GM21515 (cell line): Measurements from ENCODE around the gene CBLN3.

Source experiments
- ATAC-seq: cut with Tn5 transposase; IDR thresholded peaks from one replicate; pipeline ENCODE4 v1.9.1; 2021; ENCODE audit not compliant: unreplicated experiment

CBLN3 gene

DNA sequence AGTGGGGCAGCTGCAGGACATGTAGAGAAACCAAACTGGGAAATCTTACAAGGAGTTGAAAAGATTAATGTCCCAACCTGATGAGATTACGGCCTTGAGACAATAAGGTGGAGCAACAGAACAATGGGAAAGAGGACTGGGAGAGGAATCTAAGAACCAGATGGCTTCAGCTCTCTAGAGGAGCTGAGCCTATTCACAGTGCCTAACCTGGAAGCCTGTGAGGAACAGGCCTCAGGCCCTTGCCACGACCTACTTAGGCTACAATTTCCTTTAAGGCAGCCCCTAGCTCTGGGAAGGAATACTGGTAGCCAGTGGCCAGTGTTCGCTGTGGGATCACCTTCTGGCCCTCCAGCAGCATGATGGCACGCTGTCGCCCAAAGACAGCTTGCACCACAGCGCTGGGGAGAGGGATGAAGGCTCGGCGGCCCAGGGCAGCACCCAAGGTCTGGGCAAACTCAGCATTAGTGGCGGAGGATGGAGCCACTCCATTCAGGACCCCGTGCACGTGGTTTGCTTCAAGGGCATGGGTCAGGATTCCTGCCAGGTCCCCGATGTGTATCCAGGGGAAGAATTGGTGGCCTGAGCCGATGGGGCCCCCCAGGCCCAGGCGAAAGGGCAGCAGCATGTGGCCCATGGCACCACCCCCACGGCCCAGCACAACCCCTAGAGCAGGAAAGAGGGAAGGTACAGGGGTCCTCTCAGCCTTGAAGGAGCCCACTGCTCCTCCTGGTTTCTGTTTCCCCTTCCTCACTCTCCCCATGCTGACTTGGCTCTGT is 10.6 kb upstream of the CBLN3 start:
- ATAC-seq: no peak

DNA sequence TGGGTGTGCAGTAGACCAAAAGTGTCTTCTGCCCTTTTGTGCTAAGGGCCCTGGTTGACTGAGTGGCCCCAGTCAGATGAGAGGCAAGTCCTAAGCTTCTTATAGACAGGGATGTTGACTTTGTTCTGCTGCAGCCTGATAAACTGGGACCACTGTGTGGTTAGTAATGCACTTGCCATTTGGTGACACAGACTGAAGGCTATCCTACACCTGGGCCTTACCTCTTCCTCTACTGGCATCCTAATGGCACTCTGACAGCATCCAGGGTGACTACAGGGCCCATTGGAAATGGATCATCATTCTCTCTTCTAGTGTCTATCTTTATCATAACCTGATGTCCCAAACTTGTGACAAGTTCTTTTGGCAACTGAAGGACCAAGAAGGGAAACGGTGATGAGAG is 9.8 kb upstream of the CBLN3 start:
- no peak for ATAC-seq

DNA sequence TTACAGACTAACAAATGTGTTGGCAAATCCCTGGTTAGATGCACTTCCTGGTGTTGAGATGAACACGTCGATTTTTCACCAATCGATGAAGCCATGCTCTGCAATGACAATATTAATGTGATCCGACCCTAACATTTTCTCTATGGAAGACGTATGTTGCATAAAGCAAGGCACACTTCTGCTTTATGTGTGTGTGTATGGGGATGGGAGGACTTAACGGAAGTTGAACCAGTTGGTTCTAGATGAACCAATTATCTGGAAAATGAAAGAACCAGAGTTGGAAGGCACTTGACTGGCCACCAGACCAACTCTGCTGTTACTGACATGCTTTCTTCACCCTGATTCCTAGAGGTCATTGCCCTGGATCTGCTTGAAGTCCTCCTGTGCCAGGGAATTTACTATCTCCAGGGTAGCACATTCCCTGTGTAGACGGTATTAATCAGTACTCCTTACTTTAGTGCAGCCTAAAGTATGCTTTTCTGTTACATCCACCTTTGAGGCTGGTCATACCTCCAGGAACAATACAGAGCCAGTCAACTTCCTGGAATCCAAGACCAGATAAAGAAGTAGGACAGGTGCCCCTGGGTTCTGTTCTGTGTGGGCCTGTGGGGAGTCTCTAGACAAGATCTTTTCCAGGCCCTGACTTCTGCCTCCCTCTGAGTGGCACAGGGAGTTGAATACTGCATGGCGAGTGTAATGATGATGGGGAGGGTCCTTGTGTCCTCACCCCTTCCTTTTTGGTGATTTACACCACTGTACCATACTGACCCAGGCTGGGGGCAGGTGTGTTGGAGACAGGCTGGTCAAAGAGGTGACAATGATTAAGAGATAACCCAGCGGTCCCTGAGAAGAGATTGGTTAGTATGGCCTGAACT is 9.0 kb upstream of the CBLN3 start:
- ATAC-seq: no peak

DNA sequence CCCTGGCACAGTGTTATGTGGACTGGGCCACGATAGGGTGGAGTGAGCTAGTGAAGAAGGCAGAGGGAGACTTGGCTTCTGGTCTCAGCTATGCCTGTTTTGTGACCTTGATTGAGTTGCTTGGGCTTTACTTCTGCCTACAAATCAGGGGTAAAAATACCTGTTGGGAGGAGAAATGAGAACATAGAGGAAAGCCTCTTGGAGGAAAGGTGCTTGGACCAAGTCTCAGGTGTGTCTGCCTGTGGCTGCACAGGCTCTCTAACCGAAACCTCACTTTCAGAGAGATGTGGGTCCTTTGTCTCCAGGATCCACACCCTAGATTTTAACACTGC is 8.2 kb upstream of the CBLN3 start:
- ATAC-seq: no peak

DNA sequence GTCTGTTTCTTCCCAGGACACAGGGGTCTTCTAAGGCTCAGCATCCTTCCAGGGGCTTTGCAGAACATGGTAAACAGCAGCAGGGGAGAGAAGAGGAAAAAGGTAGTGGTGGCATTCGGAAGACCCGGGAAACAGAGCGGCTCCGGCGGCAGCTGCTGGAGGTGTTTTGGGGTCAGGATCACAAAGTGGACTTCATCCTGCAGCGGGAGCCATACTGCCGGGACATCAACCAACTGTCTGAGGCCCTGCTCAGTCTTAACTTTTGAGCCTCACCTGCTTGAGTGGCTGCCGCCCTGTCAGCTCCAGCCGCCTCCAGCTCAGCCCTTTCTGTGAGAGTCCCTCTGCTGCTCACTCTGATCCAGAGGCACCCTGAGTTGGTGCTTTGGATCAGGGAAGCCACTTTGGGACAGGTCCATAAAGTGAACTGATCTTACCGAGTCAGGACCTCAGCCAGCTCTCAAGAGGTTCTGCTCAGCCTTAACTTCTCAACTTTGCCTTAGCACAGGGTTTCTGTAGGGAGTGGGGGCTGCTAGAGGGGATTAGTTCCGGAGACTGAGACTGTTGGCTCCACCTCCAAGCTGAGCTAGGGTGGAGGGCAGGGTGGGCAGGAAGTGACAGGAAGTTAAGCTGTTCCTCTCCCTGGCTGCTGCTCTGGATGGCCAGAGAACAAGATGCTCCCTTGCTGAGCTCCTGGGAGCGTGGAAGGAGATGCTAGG is 7.7 kb upstream of the CBLN3 start:
- no peak for ATAC-seq

DNA sequence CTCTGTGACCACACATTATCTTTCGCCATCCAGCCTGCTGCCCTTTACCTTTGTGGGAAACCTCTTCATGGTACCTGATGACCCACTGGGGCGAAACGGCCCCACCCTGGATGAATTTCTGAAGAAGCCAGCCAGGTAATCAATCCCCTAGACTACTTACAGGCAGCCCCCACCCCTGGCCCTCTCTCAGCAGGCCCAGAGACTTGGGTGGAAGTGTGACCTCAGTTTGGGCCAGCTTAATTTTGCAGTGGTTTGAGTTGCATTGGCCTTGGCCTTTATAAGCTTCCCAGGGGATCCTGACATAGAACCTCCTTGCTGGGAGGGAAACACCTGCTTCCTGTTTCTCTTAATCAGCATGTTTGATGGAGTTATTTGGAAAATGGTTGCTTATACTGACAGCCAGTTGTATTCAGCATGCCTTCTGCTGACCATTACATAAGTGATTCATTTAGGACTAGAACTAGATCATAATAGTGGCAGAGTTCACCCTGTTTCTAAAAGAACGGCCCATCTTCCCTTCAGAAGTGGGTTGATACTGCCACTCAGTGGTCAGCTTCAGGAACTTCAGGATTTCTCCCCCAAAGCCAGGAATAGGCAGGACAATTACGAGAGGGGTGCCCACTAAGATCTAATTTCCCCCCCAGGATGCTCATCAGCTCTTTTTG is 7.0 kb upstream of the CBLN3 start:
- peak; percentile 36 for ATAC-seq

- ATAC-seq: no peak
Observed at GRCh38 chr14:24435998-24436354, 6.5 kb upstream of the CBLN3 start.

DNA sequence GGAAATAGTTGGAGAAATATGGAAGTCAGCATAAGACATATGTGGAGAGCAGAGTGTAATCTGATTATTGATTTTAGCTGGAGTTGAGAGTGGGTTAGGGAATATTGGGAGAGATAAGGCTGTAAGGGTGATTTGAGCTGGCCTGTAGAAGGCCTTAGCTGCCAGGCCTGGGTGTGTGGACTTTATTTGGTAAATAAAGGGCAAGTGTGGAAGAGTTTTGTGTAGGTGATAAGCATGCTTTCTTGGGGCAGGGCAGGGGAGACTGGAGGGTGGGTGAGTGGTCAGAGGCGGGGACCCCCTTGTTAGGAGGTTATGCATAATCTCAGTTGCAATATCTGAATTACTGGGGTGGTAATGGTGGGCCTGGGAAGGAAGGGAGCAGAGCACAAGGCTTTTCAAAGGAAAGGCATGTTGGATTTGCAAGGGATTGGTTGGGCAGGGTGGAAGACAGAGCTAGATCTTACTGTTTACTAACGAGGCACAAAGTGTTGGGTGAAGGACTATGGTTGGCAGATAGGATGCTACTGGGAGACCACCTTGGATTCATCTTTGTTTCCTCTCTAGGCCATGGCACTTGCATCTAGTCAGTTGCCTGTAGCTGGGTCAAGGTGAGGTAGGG is 5.8 kb upstream of the CBLN3 start:
- ATAC-seq: no peak

DNA sequence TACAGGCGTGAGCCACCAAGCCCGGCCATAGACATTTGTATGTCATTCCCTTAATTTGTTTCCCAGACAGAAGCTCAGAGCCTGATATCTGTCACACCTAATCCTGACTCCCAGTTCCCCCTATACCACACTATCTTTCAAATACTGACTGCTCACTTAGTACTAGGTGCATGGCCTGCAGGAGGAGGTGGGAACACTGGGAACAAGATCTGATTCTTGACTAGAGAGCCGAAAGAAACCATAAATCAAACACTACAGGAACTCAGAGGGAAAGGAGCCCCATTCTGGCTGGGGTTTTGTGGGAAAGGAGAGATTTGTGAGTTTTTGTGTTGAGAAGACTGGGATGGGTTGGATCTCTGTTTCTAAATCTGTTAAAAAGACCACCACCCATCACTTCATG is 5.2 kb upstream of the CBLN3 start:
- ATAC-seq: no peak

GRCh38 chr14:24434036-24434435 is 4.6 kb upstream of the CBLN3 start:
- no peak for ATAC-seq

- ATAC-seq: no peak
Observed at GRCh38 chr14:24432259-24433131, 3.0 kb upstream of the CBLN3 start.

DNA sequence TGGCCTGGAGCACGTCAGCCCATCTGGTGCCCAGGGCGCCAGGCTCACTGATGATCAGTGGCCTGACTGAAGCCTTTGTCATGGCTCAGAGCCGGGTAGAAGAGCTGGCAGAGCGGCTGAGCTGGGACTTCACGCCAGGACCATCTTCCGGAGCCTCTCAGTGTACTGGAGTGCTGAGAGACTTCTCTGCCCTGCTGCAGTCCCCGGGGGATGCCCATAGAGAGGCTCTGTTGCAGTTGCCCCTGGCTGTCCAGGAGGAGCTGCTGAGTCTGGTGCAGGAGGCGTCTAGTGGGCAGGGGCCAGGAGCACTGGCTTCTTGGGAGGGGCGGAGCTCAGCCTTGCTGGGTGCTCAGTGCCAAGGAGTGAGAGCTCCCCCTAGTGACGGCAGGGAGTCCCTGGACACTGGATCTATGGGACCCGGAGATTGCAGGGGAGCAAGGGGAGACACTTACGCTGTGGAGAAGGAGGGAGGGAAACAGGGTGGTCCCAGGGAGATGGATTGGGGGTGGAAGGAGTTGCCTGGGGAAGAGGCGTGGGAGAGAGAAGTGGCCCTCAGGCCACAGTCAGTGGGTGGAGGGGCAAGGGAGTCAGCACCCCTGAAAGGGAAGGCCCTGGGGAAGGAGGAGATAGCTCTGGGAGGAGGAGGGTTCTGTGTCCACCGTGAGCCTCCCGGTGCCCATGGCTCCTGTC is 2.2 kb upstream of the CBLN3 start:
- peak; percentile 46 for ATAC-seq

DNA sequence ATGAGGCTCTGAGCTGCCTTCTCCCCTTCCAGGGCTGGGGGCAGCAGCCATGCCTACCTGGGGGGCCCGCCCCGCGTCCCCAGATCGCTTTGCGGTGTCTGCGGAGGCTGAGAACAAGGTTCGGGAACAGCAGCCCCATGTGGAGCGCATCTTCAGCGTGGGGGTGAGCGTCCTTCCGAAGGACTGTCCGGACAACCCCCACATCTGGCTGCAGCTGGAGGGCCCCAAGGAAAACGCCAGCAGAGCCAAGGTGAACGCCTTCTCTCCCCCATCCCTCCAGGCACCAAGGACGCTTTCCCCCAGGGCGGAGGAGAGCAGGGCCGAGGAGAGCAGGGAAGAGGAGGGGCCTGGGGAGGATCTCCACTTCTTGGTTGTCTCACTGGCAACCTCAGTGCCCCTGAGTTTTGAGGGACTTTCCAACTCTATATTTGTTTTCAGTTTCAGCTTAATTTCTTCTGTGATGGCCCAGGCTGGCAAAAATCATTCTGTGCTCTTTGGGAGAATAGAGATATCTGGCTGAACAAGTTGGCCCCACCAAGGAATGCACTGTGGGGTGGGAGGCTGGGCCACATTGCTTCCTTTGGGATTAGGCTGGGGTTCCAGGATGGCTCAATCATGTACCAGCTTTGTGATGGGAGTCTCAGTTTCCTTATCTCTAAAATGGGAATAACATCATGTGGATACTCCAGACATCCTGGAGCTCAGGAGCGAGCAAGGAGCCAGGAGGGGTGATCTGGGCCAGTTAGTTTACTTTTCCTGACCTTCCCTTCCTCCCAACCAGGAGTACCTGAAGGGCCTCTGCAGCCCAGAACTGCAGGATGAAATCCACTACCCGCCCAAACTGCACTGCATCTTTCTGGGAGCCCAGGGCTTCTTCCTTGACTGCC is 1.5 kb upstream of the CBLN3 start:
- ATAC-seq: no peak

DNA sequence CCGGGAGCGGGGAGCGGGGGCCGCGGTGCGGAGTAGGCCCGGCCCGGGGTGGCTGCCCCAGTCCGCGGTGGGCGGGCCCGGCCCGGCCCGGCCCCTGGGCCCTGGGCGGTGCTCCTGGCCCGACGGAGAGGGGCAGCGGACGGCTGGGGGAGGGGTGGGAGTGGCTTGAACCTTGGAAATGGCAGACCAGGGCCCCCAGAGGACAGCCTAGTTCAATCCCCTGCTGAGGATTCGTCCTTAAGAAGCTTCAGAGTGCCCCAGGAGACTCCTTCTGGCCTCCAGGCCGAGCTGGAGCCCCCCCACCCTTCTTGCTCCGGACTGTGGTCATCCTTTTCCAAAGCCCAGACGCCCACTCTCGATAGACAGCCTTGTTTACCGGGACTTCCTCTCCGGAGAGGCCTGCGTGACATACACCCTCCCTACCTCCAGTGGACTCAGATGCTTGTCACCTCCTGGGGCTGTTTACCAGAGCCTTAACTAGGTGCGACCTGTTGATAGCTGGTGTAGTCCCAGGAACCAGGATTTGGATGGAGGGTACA is 744 bp upstream of the CBLN3 start:
- ATAC-seq: peak; percentile 48

DNA sequence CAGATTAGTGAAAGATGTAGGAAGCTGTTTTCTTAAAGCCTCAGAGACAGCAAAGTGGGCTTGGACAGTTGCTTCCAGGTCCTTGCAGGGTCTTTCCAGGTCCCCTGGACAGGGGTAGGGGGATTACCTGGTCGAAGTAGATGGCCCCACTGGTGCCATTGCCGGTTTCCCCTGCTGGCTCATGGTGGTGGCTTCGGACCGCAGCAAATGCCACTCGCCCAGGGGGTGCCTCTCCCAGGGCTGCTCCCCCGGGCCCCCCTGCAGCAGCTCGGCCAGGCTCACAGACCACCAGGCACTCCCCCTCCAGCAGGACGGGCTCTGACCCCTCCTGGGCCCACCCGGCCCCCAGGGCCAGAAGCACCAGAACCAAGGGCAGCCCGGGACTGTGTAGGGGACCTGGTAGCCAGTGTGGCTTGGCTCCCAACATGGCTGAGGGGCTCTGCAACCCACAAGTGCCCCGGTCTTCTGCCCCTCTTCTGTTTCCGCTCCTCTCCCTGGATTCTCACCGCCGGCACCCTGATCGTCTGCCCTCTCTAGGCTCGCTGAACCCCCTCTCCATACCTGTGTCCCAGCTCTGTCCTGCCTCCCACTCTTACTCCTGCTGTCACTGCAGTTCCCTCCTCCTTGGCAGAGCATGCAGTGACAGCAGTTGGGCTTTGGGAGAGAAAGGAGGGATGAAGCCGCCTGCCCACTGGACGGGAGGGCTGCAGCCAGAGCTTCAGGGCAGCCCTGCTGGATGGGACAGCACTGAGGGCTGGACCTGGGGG is 657 bp downstream of the CBLN3 start:
- no peak for ATAC-seq

GRCh38 chr14:24427537-24428508 is 1.6 kb downstream of the CBLN3 start:
- no peak for ATAC-seq
